ENCODE measurements around the gene ENOX2.
A peak's percentile ranks its signal among the peaks of the same experiment; 100 is the strongest.

The ENOX2 gene

DNA sequence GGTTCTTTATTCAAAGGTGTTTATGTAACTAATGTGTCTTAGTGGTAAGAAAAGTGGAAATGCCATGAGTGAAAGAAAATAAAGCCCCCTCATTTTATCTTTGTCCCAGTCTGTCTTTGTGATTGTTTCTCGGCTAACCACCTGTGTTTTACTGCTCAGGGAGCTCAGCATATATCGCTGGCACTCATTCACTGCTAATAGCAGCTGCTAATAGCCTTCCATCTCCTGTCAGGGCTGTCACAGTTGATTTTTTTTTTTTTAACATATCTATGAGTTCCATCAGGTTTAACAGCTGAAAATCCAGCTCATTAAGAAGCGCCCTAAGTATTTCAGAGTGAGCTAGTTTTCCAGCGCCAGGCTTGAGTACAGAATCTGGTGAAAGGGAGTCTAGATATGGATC lies 295.6 kb downstream of the ENOX2 start:
- FAIRE-seq: no peak

DNA sequence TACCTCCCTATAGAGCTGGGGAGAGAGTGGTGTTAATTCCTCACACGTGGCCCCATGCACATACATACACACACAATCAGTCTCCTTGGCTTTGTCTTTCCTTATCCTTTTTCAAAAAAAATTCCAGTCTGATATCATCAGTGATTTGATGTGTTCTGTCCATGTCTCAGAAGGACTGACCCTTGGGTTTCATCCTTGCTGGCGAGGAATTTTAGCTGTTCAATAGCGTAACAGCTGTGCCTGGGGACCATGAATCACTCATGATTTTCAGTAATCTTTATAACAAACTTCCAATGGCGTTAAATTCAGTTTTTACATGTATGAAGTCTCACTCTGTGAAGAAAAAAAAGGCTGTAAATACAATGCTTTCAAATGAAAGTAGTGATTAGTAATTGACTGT lies 296.6 kb downstream of the ENOX2 start:
- no peak for FAIRE-seq

DNA sequence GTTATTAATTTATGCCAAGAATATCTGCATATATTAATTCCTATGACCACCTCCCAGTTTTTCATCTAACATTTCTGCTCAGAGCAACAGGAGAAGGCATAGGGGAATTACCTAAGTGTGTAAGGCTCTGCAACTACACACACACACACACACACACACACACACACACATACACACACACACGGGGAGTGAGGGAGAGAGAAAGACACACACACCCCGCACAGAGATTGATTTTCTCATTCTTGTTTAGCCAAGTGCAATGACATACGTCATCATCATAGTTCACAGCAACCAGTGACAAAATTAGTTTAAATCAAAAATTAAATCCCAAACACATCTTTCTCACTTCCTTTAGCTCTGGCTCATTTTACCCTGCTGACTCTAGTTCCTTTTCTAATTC lies 298.1 kb downstream of the ENOX2 start:
- FAIRE-seq: no peak

DNA sequence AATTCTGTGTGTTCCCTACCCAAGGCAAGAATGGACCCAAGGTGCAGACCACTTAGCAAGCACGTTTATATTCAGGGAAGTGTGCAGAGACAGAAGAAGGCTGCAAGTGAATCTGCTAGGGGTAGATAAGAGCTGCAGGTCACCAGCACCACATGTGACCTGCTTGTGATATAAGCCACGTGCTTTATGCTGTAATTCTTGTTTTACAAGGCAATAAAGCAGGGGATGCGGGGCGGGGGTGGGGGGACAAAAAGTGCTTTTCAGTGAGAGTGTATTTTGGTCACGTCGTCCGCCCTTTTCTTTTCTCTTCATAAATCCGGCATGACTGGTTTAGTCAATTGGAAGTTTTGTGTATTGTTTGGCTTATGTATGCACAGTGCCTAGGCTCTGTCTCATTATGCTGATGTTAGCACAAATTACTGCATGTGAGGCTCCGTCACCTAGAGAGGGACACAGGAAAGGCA lies 308.5 kb downstream of the ENOX2 start:
- FAIRE-seq: no peak

DNA sequence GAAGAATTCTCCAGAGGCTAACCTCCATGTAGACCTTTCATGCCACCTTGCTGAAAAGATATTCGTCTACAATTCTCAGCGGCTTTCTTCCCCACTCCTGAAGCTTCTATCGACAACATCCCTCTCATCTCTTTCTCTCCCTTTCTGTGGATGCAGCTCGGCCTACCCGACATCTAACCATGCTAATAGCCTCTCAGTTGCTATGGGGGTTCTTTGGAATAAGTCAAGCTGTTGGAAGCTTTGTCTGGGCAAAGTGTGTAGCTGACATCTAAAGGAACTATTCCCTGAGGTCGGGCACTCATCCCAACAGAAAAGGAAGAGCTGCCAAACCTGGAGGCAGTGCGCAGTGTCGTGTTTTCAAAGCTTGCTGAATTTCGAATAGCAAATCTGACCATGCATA lies 309.1 kb downstream of the ENOX2 start:
- FAIRE-seq: no peak

DNA sequence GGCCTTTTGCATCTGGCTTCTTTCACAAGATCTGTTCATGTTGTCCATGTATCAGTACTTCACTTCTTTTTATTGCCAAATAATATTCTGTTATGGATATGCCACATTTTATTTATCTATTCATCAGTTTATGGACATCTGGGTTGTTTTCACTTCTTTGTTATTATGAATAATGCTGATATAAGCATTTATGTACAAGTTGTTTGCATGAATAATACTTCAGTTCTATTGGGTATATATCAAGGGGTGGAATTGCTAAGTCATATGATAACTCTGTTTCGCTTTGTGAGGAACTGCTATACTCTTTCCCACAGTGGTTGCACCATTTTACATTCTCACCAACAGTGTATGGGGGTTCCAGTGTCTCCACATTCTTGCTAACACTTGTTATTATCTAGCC lies 310.8 kb downstream of the ENOX2 start:
- no peak for FAIRE-seq

DNA sequence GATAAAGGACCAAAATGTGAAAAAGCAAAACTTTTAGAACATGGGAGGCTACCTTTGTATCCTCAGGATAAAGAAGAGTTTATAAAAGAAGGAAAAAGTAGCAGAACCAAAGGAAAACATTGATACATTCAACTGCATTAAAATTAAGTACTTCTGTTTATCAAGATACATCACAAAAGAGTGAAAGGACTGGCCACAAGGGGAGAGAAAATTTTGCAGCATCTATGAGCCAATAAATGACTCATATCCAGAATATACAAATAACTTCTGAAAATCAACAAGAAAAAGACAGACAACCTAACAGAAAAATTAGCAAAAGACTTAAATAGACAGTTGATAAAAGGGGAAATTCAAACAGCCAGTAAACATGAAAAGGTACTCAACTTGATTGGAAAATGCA lies 324.1 kb downstream of the ENOX2 start:
- no peak for FAIRE-seq

DNA sequence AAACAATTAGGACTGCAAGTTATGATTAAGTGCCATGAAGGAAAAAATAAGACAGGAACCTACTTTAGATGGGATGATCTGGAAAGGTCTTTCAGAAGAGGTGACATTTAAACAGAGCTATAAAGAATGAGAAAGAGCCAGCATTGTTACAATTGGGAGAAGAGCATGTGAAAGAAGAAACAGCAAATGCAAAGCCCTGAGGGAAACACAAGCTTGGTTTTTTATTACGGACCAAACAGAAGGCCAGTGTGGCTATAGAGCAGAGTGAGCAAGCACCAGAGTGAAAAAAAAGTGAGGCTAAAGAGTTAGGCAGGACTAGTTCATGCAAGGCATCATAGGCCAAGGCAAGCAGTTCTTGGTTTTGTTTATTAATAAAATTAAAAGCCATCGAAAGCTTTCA lies 325.6 kb downstream of the ENOX2 start:
- FAIRE-seq: no peak

DNA sequence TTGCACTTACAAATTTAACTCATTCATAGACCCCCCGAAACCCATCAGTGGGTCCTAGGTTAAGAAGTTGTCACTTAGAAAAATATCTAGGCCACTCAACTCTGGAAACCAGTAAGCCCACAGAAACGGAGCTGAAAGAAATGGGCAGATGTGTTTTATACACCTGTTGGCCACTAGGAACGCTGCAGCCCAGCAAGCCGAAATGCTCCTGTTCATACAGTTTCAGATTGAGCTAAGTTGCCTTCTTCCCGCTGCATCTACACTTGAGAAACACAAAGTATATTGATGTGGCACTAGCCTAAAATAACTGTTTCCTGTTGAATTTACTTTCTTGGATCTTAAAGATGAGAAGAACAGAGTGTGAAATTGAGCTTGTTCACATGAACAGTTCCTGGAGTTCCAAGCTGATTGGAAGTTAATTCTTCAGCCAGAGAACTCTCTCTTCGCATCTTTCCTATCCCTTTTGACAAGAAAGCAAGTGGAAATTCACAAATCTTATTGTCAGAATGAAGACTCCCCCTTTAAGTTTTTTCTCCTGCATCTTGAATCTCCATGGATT lies 327.1 kb downstream of the ENOX2 start:
- FAIRE-seq: peak; percentile 72

Measured in islet of Langerhans (tissue), 1 donor.